H1 (cell line): ENCODE measurements around the gene MYPOP. TPM values are rescaled to one million over a fixed set of nuclear protein-coding genes. Genes with fewer than 3 reads are reported as not detected.

Experiments used
- CTCF ChIA-PET: fragments of 300-600 bp; sonication (Branson Sonifier 250); formaldehyde crosslinking; loops from one replicate; lab custom pipeline; 2021; ENCODE audit not compliant: partially characterized antibody; lab: Charles Lee
- POLR2A ChIA-PET: fragments of 300-600 bp; sonication (Branson Sonifier 250); formaldehyde crosslinking; loops from one replicate; lab custom pipeline; 2021; ENCODE audit warnings: inconsistent platforms; ENCODE audit not compliant: partially characterized antibody; lab: Charles Lee
- DNase-seq, 2 experiments: peaks; one replicate each; pipeline versions ENCODE4 v3.0.0 to v3.0.0-alpha.2; 2010 to 2022; ENCODE audit warnings: low spot score in 2 of 2, low read depth in 1 of 2, mixed read lengths in 1 of 2
- FAIRE-seq: peaks from 2 replicates; lab custom pipeline; 2011; peaks lifted over from hg19 to GRCh38; lab: Jason Lieb, UNC
- H2AFZ ChIP-seq: 2 replicates; pipeline ENCODE4 v1.8.1; 2012; ENCODE audit warnings: low read length, inconsistent platforms
- H2AK5ac ChIP-seq: 2 replicates; pipeline ENCODE4 v1.6.1; 2013; ENCODE audit warnings: low read depth, low read length
- H2BK120ac ChIP-seq: replicated peaks from 2 replicates; pipeline ENCODE3; 2013; ENCODE audit warnings: low read depth, low read length, inconsistent platforms
- H2BK12ac ChIP-seq: 2 replicates; pipeline ENCODE4 v1.6.1; 2013; ENCODE audit warnings: low read depth, low read length
- H2BK15ac ChIP-seq: 2 replicates; pipeline ENCODE4 v1.6.1; 2013; ENCODE audit warnings: low read length
- H2BK20ac ChIP-seq: 2 replicates; pipeline ENCODE4 v1.6.1; 2013; ENCODE audit warnings: low read length
- H2BK5ac ChIP-seq: 2 replicates; pipeline ENCODE4 v1.6.1; 2013; ENCODE audit warnings: low read depth, low read length
- H3K14ac ChIP-seq: 2 replicates; pipeline ENCODE4 v1.6.1; 2013; ENCODE audit warnings: inconsistent platforms; ENCODE audit not compliant: insufficient read length
- H3K18ac ChIP-seq: 2 replicates; pipeline ENCODE4 v1.6.1; 2013; ENCODE audit warnings: low read length; ENCODE audit errors: extremely low read depth
- H3K23ac ChIP-seq: 2 replicates; pipeline ENCODE4 v1.6.1; 2013; ENCODE audit warnings: inconsistent platforms; ENCODE audit not compliant: insufficient read length
- H3K23me2 ChIP-seq: 2 replicates; pipeline ENCODE4 v1.6.1; 2013; ENCODE audit warnings: low read depth, low read length
- H3K27ac ChIP-seq: 2 replicates; pipeline ENCODE4 v1.6.1; 2011; ENCODE audit warnings: low read depth, low read length, inconsistent platforms
- H3K27me3 ChIP-seq, 4 experiments: replicated peaks in 1 of 4; 1 replicate in 1 of 4; 2 replicates in 3 of 4; pipeline versions ENCODE4 v1.6.1 to v1.8.1; 2011 to 2013; ENCODE audit warnings: low read length in 3 of 4, mild to moderate bottlenecking in 3 of 4, inconsistent platforms in 2 of 4, mixed read lengths in 2 of 4, moderate library complexity in 1 of 4; ENCODE audit not compliant: control insufficient read depth in 3 of 4, insufficient read depth in 3 of 4; ENCODE audit errors: extremely low read depth in 1 of 4
- H3K36me3 ChIP-seq, 4 experiments: 2 replicates each; pipeline versions ENCODE4 v1.6.1 to v1.8.1; 2011 to 2013; ENCODE audit warnings: mild to moderate bottlenecking in 4 of 4, low read length in 3 of 4, moderate library complexity in 2 of 4, control low read depth in 1 of 4, inconsistent platforms in 1 of 4; ENCODE audit not compliant: insufficient read depth in 4 of 4, control insufficient read depth in 2 of 4
- H3K4ac ChIP-seq: replicated peaks from 2 replicates; pipeline ENCODE3; 2013; ENCODE audit warnings: low read length, low read depth, mixed read lengths, inconsistent platforms; ENCODE audit not compliant: insufficient read length
- H3K4me1 ChIP-seq, 4 experiments: replicated peaks in 1 of 4; 1 replicate in 1 of 4; 2 replicates in 3 of 4; pipeline versions ENCODE4 v1.6.1 to v1.8.1; 2011 to 2013; ENCODE audit warnings: low read length in 3 of 4, inconsistent platforms in 2 of 4, mixed read lengths in 1 of 4; ENCODE audit not compliant: insufficient read depth in 4 of 4, control insufficient read depth in 3 of 4
- H3K4me2 ChIP-seq, 2 experiments: 2 replicates each; pipeline versions ENCODE4 v1.6.1 to v1.8.1; 2011 to 2013; ENCODE audit warnings: low read depth in 2 of 2, low read length in 2 of 2, control low read depth in 1 of 2, inconsistent platforms in 1 of 2, mild to moderate bottlenecking in 1 of 2; ENCODE audit not compliant: insufficient read depth in 1 of 2
- H3K4me3 ChIP-seq, 4 experiments: fragments of 200-600, 300-600 bp in 1 of 4; sonication (generic), shearing (Covaris generic), sonication (Bioruptor Twin) in 1 of 4; 2 replicates each; pipeline versions ENCODE4 v1.5.1 to v1.8.1; 2011 to 2016; ENCODE audit warnings: low read length in 4 of 4, low read depth in 3 of 4, control low read depth in 2 of 4, inconsistent platforms in 2 of 4, mild to moderate bottlenecking in 2 of 4, mixed read lengths in 1 of 4, moderate library complexity in 1 of 4; ENCODE audit not compliant: insufficient read depth in 2 of 4; ENCODE audit errors: extremely low read depth in 1 of 4
- H3K56ac ChIP-seq: replicated peaks from 2 replicates; pipeline ENCODE3; 2013; ENCODE audit warnings: low read depth, mild to moderate bottlenecking, mixed read lengths, low read length, inconsistent platforms; ENCODE audit not compliant: insufficient read length
- H3K79me1 ChIP-seq: 2 replicates; pipeline ENCODE4 v1.6.1; 2013; ENCODE audit warnings: low read depth, low read length, control low read depth
- H3K79me2 ChIP-seq, 2 experiments: 2 replicates each; pipeline versions ENCODE4 v1.6.1 to v1.8.1; 2012 to 2013; ENCODE audit warnings: low read length in 2 of 2, mild to moderate bottlenecking in 2 of 2, inconsistent platforms in 1 of 2; ENCODE audit not compliant: insufficient read depth in 2 of 2, control insufficient read depth in 1 of 2
- H3K9ac ChIP-seq, 4 experiments: replicated peaks in 1 of 4; 1 replicate in 1 of 4; 2 replicates in 3 of 4; pipeline versions ENCODE4 v1.6.1 to v1.8.1; 2011 to 2013; ENCODE audit warnings: low read depth in 3 of 4, low read length in 3 of 4, control low read depth in 2 of 4, mild to moderate bottlenecking in 2 of 4, moderate library complexity in 2 of 4, inconsistent platforms in 1 of 4; ENCODE audit errors: extremely low read depth in 1 of 4
- H3K9me3 ChIP-seq, 2 experiments: 2 replicates each; pipeline versions ENCODE4 v1.6.1 to v1.8.1; 2012 to 2013; ENCODE audit warnings: mild to moderate bottlenecking in 2 of 2, moderate library complexity in 2 of 2, control low read depth in 1 of 2, inconsistent platforms in 1 of 2, low read depth in 1 of 2, low read length in 1 of 2, mixed read lengths in 1 of 2; ENCODE audit not compliant: insufficient read depth in 2 of 2
- H4K20me1 ChIP-seq, 2 experiments: replicated peaks in 1 of 2; 2 replicates each; pipeline versions ENCODE3 to v1.8.1; 2011 to 2013; ENCODE audit warnings: inconsistent platforms in 2 of 2, low read length in 2 of 2, mild to moderate bottlenecking in 1 of 2; ENCODE audit not compliant: insufficient read depth in 2 of 2, control insufficient read depth in 1 of 2
- H4K5ac ChIP-seq: 2 replicates; pipeline ENCODE4 v1.6.1; 2013; ENCODE audit warnings: low read length, low read depth, mixed read lengths, inconsistent platforms; ENCODE audit not compliant: insufficient read length
- H4K8ac ChIP-seq: 2 replicates; pipeline ENCODE4 v1.8.0; 2013; ENCODE audit warnings: mild to moderate bottlenecking, moderate library complexity, low read length, inconsistent platforms; ENCODE audit not compliant: insufficient read depth; ENCODE audit errors: extremely low read depth
- H4K91ac ChIP-seq: replicated peaks from 2 replicates; pipeline ENCODE3; 2013; ENCODE audit warnings: low read length, mixed read lengths, inconsistent platforms; ENCODE audit not compliant: insufficient read length
- ASH2L ChIP-seq: fragments of 200-600, 300-600 bp; sonication (generic); IDR thresholded peaks from one replicate; pipeline ENCODE4 v1.7.1; 2017; ENCODE audit warnings: low read length
- BRCA1 ChIP-seq: IDR thresholded peaks from 2 replicates; pipeline ENCODE4 v1.6.1; 2012; ENCODE audit warnings: low read depth, low read length, improper control_type of control experiment
- CEBPB ChIP-seq: IDR thresholded peaks from 2 replicates; pipeline ENCODE4 v1.6.1; 2012; ENCODE audit warnings: low read depth, low read length
- CREB1 ChIP-seq: IDR thresholded peaks from 2 replicates; pipeline ENCODE4 v1.6.1; 2012; ENCODE audit warnings: inconsistent platforms
- EGR1 ChIP-seq: IDR thresholded peaks from 2 replicates; pipeline ENCODE4 v1.6.1; 2011; ENCODE audit warnings: low read depth, low read length, borderline replicate concordance
- GABPA ChIP-seq: IDR thresholded peaks from 2 replicates; pipeline ENCODE4 v1.6.1; 2011; ENCODE audit warnings: mild to moderate bottlenecking, low read length, moderate library complexity, borderline replicate concordance; ENCODE audit not compliant: insufficient read depth
- MAX ChIP-seq: IDR thresholded peaks from 2 replicates; pipeline ENCODE4 v1.6.1; 2012; ENCODE audit warnings: inconsistent platforms
- NANOG ChIP-seq: IDR thresholded peaks from 2 replicates; pipeline ENCODE4 v1.6.1; 2011; ENCODE audit warnings: low read length, low read depth, mild to moderate bottlenecking, inconsistent platforms; ENCODE audit not compliant: insufficient read depth, poor library complexity, severe bottlenecking
- POLR2A ChIP-seq, 2 experiments: IDR thresholded peaks; 1 replicate in 1 of 2; 2 replicates in 1 of 2; pipeline ENCODE4 v1.6.1; 2011; ENCODE audit warnings: low read depth in 2 of 2, low read length in 2 of 2, mild to moderate bottlenecking in 2 of 2; ENCODE audit errors: control extremely low read depth in 1 of 2
- SP1 ChIP-seq: IDR thresholded peaks from 2 replicates; pipeline ENCODE4 v1.6.1; 2011; ENCODE audit warnings: low read depth, low read length
- SP2 ChIP-seq: IDR thresholded peaks from 2 replicates; pipeline ENCODE4 v1.6.1; 2012; ENCODE audit warnings: mild to moderate bottlenecking, low read length, inconsistent platforms
- SUZ12 ChIP-seq: fragments of 200-600 bp; sonication (generic); IDR thresholded peaks from 2 replicates; pipeline ENCODE4 v1.6.1; 2012; ENCODE audit warnings: mild to moderate bottlenecking, inconsistent platforms, low read length, moderate library complexity, mixed read lengths
- TEAD4 ChIP-seq: IDR thresholded peaks from 2 replicates; pipeline ENCODE4 v1.6.1; 2012; ENCODE audit warnings: low read depth, low read length, inconsistent platforms, mixed read lengths
- WGBS, 2 experiments: shearing (Covaris generic) in 1 of 2; methylation state at CpG; one replicate each; pipeline versions ENCODE4 v1.1.6 to v1.1.7; 2013 to 2015; ENCODE audit warnings: low lambda C conversion rate in 2 of 2, mixed read lengths in 2 of 2, inconsistent platforms in 1 of 2, low coverage in 1 of 2, missing lambda C conversion rate in 1 of 2; ENCODE audit not compliant: insufficient replicate concordance in 2 of 2, insufficient coverage in 1 of 2, insufficient read length in 1 of 2; ENCODE audit errors: extremely low coverage in 1 of 2, missing lambda C conversion rate in 1 of 2; 5-methylcytosine and 5-hydroxymethylcytosine counted together
- polyA plus RNA-seq, 7 experiments: library from polyadenylated mRNA; depleted of rRNA in 3 of 7; stranded (reverse) in 5 of 7; unstranded in 2 of 7; fragments of >200 nt in 5 of 7; fragments of 200-250 nt in 2 of 7; gene quantifications; 1 replicate in 5 of 7; 2 replicates in 1 of 7; 4 replicates in 1 of 7; pipeline versions ENCODE4 v1.2.1 to v1.2.3, GENCODE V29; 2011 to 2013; ENCODE audit warnings: missing spikeins in 2 of 7, mixed read lengths in 2 of 7
- total RNA-seq: library from RNA; stranded (reverse); fragmentation: NEBNext Ultra II Directional; extraction: Animal tissue kit (Norgen Biotek cat#: 25700); gene quantifications from 2 replicates; pipeline ENCODE4 v1.2.1, GENCODE V29; 2021

MYPOP gene
- total and polyA plus RNA-seq, 2 of the 8 experiments (the other 6 are each of a cell fraction or from before 2014, with no cell fraction given) = 3.2 to 11.1 TPM

DNA sequence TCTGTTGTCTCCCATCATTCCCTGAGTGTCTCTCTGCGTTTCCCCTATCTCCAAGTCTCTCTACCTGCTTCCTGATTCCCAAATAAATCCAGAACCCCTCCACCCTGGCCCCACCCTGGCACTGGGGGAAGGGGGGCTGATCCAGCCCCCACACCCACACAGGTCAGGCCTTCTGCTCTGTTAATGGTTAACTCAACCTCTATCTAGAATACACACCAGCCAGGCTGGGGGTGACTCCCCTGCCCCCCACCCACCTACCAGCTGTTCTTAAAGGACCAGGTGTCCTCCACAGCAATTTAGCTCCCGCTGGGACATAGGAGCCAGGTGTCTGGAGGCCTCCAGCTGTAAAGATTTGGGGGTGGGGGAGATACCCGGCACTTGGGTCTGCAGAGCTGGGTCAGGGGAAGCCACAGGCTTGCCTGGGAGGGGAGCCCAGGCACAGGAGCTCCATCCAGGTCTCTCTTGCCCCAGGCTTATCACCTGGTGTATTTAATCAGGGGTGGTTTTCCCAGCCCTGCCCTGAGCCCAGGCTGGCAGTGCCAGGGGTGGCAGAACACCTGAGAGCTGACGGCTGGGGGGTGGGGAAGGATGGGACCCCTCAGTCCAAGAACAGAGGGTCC lies 20.4 kb downstream of the MYPOP start:
- Histone ChIP-seq H3K79me1 (0 out of 2 replicates have a peak, but pooled peaks cover 5% of the 10 kb centered on the region), H3K18ac (peak overlapping the region; percentile 81), H3K4ac (peak overlapping the region; percentile 98), H3K23ac (no peak overlapping the region), H3K4me1 (peaks cover 6 to 29% (median 21%) of the 10 kb centered on the region in 4 experiments), H4K91ac (peak overlapping the region; percentile 96), H3K4me3 (peak overlapping the region; percentile 19 to 59 (median 48); a peak in 5 of 8 replicates), H3K36me3 (peaks cover 0 to 7% (median 0%) of the 10 kb centered on the region in 4 experiments; a peak in 1 of 8 replicates), H4K5ac (peak overlapping the region; percentile 25), H3K9me3 (no peaks in the 10 kb centered on the region), H2AK5ac (peak overlapping the region; percentile 89), H4K8ac (peak overlapping the region; percentile 22; the same call in 1 of the 2 replicates), H3K4me2 (peak overlapping the region; percentile 78 to 83), H2BK120ac (peak overlapping the region; percentile 11), H2BK15ac (peak overlapping the region; percentile 95), H2AFZ (no peak overlapping the region), H3K14ac (no peak overlapping the region), H3K9ac (peak overlapping the region in 1 of 4 experiments; percentile 20; a peak in 2 of 7 replicates), H4K20me1 (peaks cover 3 to 16% of the 10 kb centered on the region in 2 experiments), H3K27ac (peak overlapping the region; percentile 37; the same call in 1 of the 2 replicates), H3K23me2 (peaks cover 11% of the 10 kb centered on the region; the same call in 1 of the 2 replicates), H2BK5ac (peak overlapping the region; percentile 90; the same call in 1 of the 2 replicates), H3K56ac (no peak overlapping the region), H3K27me3 (no peaks in the 10 kb centered on the region), H2BK12ac (peak overlapping the region; percentile 89; the same call in 1 of the 2 replicates), H2BK20ac (peak overlapping the region; percentile 91; the same call in 1 of the 2 replicates), H3K79me2 (no peaks in the 10 kb centered on the region; a peak in 1 of 4 replicates)
- ChIA-PET POLR2A (interaction anchor here (0.8 to 9.8 kb wide), 9 partner anchors 10 to 112 kb away, joined by 3 to 277 read pairs (median 4); partner anchors contain the start of genes FOXA3 and SYMPK), CTCF (interaction anchor here (0.8 to 10.7 kb wide), 18 partner anchors 10 to 202 kb away, joined by 3 to 208 read pairs (median 4); partner anchors contain the start of genes FOXA3, MYPOP and SYMPK)
- no peak for FAIRE-seq
- WGBS, 2 experiments = 28% methylated on average over 4 of the region's 4 CpGs; no CpG with 5 or more reads in 1 of the 2 experiments
- peak in 1 of 2 experiments; percentile 67 for DNase-seq
- TF ChIP-seq MAX = no peak
- TF ChIP-seq EGR1 = peak; percentile 64; the same call in 1 of the 2 replicates
- no peak for TF ChIP-seq SP2
- TF ChIP-seq CEBPB = no peak
- no peak for TF ChIP-seq BRCA1
- TF ChIP-seq TEAD4 = no peak
- TF ChIP-seq SUZ12 = no peak
- TF ChIP-seq GABPA = no peak
- no peak for TF ChIP-seq CREB1
- TF ChIP-seq SP1 = peak; percentile 19; the same call in 1 of the 2 replicates
- peak; percentile 25 for TF ChIP-seq ASH2L
- TF ChIP-seq NANOG = peak; percentile 70
- TF ChIP-seq POLR2A (IDR thresholded peaks at IDR 0.05; ENCODE audit: control extremely low read depth in 1 of 2, low read depth in 2 of 2, low read length in 2 of 2) = no peak
